Epithelial cell of esophagus (primary cell): ENCODE results near the gene NEK1.

Source experiments
- DNase-seq: peaks from one replicate; pipeline ENCODE4 v3.0.0; 2010; ENCODE audit warnings: low read depth
- H3K4me3 ChIP-seq: 2 replicates; pipeline ENCODE4 v1.5.1; 2011; ENCODE audit warnings: mild to moderate bottlenecking, low read length, control low read depth
- TF ChIP-seq, protein P1 (sequence below): IDR thresholded peaks from 2 replicates; pipeline ENCODE4 v1.5.1; 2011; ENCODE audit warnings: low read depth, mild to moderate bottlenecking, low read length, control low read depth, inconsistent platforms; ENCODE audit not compliant: insufficient read depth; ENCODE audit errors: missing control alignments

NEK1 gene

DNA sequence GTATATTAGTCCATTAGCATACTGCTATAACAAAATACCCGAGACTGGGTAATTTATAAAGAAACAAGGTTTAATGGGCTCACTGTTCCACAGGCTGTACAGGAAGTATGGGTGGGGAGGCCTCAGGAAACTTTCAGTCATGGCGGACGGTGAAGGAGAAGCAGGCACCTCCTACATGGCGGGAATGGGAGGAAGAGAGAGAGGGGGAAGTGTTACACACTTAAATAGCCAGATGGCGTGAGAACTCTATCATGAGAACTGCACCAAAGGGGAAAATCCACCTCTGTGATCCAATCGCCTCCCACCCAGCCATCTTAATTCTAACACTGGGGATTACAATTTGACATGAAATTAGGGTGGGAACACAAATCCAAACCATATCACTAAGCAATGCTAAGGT lies 242.7 kb downstream of the NEK1 start:
- no peak overlapping the region for H3K4me3 ChIP-seq
- DNase-seq: no peak
- TF ChIP-seq, protein P1, sequence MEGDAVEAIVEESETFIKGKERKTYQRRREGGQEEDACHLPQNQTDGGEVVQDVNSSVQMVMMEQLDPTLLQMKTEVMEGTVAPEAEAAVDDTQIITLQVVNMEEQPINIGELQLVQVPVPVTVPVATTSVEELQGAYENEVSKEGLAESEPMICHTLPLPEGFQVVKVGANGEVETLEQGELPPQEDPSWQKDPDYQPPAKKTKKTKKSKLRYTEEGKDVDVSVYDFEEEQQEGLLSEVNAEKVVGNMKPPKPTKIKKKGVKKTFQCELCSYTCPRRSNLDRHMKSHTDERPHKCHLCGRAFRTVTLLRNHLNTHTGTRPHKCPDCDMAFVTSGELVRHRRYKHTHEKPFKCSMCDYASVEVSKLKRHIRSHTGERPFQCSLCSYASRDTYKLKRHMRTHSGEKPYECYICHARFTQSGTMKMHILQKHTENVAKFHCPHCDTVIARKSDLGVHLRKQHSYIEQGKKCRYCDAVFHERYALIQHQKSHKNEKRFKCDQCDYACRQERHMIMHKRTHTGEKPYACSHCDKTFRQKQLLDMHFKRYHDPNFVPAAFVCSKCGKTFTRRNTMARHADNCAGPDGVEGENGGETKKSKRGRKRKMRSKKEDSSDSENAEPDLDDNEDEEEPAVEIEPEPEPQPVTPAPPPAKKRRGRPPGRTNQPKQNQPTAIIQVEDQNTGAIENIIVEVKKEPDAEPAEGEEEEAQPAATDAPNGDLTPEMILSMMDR: no peak

DNA sequence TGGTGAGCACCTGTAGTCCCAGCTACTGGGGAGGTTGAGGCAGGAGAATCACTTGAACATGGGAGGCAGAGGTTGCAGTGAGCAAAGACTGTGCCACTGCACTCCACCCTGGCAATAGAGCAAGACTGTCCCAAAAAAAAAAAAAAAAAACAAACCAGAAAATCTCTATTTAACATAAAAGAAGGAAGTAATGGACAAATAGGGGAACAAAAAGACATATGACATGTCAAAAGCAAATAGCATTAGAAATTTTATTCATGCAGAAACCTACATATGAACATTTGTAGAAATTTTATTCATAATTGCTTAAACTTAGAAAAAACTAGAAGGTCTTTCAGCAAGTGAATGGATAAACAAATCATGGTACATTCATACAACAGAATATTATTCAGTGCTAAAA lies 244.6 kb downstream of the NEK1 start:
- H3K4me3 ChIP-seq: no peak overlapping the region
- TF ChIP-seq, protein P1: no peak
- DNase-seq: no peak

DNA sequence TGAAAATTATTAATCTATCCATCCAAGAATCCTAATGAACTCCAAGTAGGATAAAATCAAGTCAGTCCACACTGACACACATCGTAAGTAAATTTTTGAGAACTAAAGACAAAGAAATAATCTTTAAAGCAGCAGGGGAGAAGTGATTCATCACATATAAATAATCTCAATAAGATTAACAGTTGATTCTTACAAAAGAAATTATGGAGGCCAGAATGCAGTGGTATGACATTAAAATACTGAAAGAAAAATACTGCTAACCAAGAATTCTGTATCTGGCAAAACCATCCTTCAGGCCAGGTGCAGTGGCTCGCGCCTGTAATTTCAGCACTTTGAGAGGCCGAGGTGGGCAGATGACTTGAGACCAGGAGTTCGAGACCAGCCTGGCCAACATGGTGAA lies 245.6 kb downstream of the NEK1 start:
- H3K4me3 ChIP-seq: no peak overlapping the region
- TF ChIP-seq, protein P1: no peak
- no peak for DNase-seq

DNA sequence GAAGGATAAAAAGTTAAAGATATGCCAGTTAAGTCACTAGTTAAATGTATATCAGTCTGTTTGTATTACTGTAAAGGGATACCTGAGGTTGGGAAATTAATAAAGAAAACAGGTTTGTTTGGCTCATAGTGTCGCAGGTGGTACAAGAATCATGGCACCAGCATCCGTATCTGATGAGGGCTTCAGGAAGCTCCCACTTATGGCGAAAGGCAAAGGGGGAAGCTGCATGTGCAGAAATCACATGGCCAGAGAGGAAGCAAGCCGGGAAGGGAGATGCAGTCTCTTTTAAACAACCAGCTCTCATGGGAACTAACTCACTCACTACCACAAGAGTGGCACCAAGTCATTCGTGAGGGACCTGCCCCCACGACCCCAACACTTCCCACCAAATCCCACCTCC lies 249.8 kb downstream of the NEK1 start:
- TF ChIP-seq, protein P1: no peak
- H3K4me3 ChIP-seq: no peak overlapping the region
- DNase-seq: no peak

DNA sequence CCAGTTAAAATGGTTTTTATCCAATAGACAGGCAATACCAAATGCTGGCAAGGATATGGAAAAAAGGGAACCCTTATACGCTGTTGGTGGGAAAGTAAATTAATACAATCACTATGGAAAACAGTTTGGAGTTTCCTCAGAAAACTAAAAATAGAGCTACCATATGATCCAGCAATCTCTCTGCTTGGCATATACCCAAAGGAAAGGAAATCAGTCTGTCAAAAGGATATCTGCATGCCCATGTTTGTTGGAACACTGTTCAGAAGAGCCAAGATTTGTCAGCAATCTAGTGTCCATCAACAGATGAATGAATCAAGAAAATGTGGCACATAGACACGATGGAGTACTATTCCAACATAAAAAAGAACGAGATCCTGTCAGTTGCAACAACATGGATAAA lies 250.6 kb downstream of the NEK1 start:
- DNase-seq: no peak
- TF ChIP-seq, protein P1: no peak
- no peak overlapping the region for H3K4me3 ChIP-seq

DNA sequence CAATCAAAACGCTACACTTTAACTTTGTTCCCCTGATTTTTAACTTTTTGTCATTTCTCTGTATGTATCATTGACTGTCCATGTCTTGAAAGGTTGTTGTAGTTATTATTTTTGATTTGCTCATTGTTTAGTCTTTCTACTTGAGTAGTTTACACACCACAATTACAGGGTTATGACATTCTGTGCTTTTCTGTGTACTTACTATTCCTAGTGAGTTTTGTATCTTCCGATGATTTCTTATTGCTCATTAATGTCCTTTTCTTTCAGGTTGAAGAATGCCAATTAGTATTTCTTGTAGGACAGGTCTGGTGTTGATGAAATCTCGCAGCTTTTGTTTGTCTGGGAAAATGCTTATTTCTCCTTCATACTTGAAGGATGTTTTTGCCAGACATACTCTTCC lies 252.4 kb downstream of the NEK1 start:
- TF ChIP-seq, protein P1: no peak
- no peak for DNase-seq
- H3K4me3 ChIP-seq: no peak overlapping the region

DNA sequence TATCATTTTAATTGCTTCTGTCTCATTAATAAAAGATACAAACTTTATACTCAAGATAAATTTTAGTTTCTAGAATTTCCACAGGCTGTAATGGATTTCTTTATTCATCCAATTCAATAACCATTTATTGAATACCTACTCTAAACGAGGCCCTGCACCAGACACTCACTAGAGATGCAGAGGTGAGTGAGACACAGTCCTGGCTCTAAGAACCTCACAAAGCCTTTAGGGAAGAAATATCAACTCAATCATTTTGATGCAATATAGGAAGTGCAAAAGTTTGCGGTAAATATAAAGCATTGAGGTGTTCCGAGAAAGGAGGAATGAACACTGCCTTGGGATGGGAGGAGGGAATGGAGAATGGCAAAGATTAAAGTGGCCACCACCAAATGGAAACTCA lies 260.0 kb downstream of the NEK1 start:
- TF ChIP-seq, protein P1: no peak

More for the DNA sequence above, 260.0 kb downstream of the NEK1 start:
- H3K4me3 ChIP-seq: no peak overlapping the region
- no peak for DNase-seq
